Upper lobe of left lung (tissue), 4 donors: ENCODE results near the gene THTPA.

ENCODE experiments used
- EP300 ChIP-seq, 4 donors: sonication (generic); formaldehyde crosslinking; IDR thresholded peaks; one replicate each; pipeline ENCODE4 v1.5.1; 2017; ENCODE audit warnings: antibody characterized with exemption in 4 of 4, control low read depth in 2 of 4
- POLR2A ChIP-seq, 4 donors: fragments of 450-650 bp; IDR thresholded peaks; one replicate each; pipeline ENCODE4 v1.5.1; 2016 to 2017; ENCODE audit warnings: antibody characterized with exemption in 4 of 4, mild to moderate bottlenecking in 2 of 4
- POLR2AphosphoS5 ChIP-seq, 2 donors: sonication (generic); formaldehyde crosslinking; IDR thresholded peaks; one replicate each; pipeline ENCODE4 v1.5.1; 2017; ENCODE audit warnings: antibody characterized with exemption in 2 of 2
- TF ChIP-seq, protein P1 (sequence below), 6 experiments: fragments of 450-650 bp in 4 of 6; fragments of 200-600 bp in 2 of 6; sonication (generic) in 2 of 6; IDR thresholded peaks; one replicate each; pipeline ENCODE4 v1.5.1; 2016 to 2019; ENCODE audit warnings: antibody characterized with exemption in 6 of 6

DNA sequence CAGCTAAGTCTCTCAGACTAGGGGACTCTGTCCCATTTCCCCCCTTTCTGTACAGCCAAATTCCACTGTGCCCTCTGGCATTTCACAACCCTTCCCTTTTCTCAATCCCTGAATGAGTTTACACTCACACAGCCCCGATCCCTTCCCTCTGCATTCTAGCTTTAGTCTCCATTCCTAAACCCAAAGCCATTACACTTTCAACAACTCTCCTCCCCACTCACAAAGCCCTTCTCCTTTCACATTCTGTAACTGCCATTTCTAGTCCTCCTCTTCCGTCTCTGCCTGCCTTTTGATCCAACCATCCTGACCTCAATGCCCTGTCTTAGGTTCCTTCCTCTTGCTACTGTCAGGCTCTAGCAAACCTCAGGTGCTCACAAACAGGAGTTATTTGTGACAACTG, 8.1 kb upstream of the THTPA start:
- TF ChIP-seq, protein P1, sequence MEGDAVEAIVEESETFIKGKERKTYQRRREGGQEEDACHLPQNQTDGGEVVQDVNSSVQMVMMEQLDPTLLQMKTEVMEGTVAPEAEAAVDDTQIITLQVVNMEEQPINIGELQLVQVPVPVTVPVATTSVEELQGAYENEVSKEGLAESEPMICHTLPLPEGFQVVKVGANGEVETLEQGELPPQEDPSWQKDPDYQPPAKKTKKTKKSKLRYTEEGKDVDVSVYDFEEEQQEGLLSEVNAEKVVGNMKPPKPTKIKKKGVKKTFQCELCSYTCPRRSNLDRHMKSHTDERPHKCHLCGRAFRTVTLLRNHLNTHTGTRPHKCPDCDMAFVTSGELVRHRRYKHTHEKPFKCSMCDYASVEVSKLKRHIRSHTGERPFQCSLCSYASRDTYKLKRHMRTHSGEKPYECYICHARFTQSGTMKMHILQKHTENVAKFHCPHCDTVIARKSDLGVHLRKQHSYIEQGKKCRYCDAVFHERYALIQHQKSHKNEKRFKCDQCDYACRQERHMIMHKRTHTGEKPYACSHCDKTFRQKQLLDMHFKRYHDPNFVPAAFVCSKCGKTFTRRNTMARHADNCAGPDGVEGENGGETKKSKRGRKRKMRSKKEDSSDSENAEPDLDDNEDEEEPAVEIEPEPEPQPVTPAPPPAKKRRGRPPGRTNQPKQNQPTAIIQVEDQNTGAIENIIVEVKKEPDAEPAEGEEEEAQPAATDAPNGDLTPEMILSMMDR (IDR thresholded peaks at IDR 0.05), result no peak
- TF ChIP-seq POLR2AphosphoS5 (IDR thresholded peaks at IDR 0.05) (no peak), POLR2A (IDR thresholded peaks at IDR 0.05) (no peak), EP300 (IDR thresholded peaks at IDR 0.05) (no peak)
